ENCODE results near the gene EYA2. TPM values are rescaled to one million over a fixed set of nuclear protein-coding genes. Genes with fewer than 3 reads are reported as not detected.

The EYA2 gene
- total RNA-seq, 1 experiment from 2014 or later = not detected

DNA sequence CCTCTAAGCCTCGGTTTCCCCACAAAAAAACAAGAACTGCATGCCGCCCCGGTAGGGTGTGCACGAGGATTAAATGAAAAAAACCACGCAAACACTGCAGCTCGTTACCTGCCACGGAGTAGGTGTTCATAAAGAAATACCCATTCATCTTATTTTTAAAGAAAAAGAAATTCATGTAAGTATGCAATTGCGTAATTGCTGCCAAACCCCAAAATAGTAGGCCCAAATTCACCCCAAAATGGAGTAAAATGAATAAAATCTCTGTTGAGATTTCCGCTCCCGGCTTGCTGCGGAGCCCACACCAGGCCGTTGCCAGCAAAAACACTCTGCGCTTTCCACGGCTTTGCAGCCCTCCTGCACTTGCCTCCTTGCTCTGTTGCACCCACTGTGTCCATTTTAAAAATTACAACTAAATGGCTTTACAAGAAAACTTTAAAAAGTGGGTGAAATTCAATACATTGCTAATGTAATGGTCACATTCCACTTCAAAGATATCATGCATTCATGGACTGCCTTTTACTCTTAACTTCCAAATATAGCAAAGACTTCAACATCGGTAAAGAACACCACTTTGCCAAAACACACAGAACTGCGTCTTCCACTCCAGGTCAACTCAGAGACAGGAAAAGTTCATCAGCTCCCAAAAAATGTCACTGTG is 336.9 kb downstream of the EYA2 start:
- ChIA-PET CTCF (no interaction called here), POLR2A (ENCODE audit: low non-redundant PET) (no interaction called here)
- H3K4me3 ChIP-seq (ENCODE audit: low read depth, low read length, poor library complexity, severe bottlenecking) = no peak overlapping the region
- H3K9me3 ChIP-seq (ENCODE audit: low read depth, low read length, poor library complexity, severe bottlenecking) = no peaks in the 10 kb centered on the region
- no peak for DNase-seq (ENCODE audit: low spot score)
- H3K27ac ChIP-seq (ENCODE audit: low read depth, low read length, poor library complexity, severe bottlenecking) = no peak overlapping the region
- intact Hi-C loops (cut with micrococcal nuclease; ENCODE audit: unreplicated experiment) = no loop called here
- H3K4me1 ChIP-seq (ENCODE audit: insufficient read depth, low read length, poor library complexity, severe bottlenecking) = no peaks in the 10 kb centered on the region
- TF ChIP-seq EZH2 (IDR thresholded peaks at IDR 0.05; ENCODE audit: borderline replicate concordance, low read depth, low read length, poor library complexity, severe bottlenecking) = no peak
- TF ChIP-seq, protein P1, sequence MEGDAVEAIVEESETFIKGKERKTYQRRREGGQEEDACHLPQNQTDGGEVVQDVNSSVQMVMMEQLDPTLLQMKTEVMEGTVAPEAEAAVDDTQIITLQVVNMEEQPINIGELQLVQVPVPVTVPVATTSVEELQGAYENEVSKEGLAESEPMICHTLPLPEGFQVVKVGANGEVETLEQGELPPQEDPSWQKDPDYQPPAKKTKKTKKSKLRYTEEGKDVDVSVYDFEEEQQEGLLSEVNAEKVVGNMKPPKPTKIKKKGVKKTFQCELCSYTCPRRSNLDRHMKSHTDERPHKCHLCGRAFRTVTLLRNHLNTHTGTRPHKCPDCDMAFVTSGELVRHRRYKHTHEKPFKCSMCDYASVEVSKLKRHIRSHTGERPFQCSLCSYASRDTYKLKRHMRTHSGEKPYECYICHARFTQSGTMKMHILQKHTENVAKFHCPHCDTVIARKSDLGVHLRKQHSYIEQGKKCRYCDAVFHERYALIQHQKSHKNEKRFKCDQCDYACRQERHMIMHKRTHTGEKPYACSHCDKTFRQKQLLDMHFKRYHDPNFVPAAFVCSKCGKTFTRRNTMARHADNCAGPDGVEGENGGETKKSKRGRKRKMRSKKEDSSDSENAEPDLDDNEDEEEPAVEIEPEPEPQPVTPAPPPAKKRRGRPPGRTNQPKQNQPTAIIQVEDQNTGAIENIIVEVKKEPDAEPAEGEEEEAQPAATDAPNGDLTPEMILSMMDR (conservative IDR thresholded peaks at IDR 0.05; ENCODE audit: low read depth, low read length) = no peak
- no TSS peak for BruUV-seq (replicated peaks)
- peaks cover 38% of the 10 kb centered on the region for H3K36me3 ChIP-seq (ENCODE audit: insufficient read depth, low read length, poor library complexity, severe bottlenecking)
- no peaks in the 10 kb centered on the region for H3K27me3 ChIP-seq (replicated peaks; ENCODE audit: insufficient read depth, low read depth, low read length, poor library complexity)

DNA sequence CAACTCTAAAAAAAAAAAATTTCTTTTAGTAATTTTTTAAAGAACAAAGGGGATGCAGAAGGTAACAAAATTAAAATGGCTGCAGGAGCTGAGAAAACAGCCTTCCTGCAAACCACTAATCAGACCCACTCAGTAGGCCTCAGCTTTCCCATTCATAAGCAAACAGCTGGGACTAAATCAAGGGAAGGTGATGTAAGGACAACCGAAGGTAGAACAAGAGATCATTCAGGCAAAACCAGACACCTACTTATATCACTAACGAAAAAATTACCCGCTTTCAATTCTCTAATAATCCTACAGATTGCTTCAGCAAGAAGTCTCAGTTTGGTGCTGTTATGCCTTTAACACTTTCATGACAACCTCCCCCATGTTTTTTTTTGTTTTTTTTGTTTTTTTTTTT is 337.9 kb downstream of the EYA2 start:
- no peaks in the 10 kb centered on the region for H3K9me3 ChIP-seq (ENCODE audit: low read depth, low read length, poor library complexity, severe bottlenecking)
- H3K4me3 ChIP-seq (ENCODE audit: low read depth, low read length, poor library complexity, severe bottlenecking) = no peak overlapping the region
- ChIA-PET CTCF (no interaction called here), POLR2A (ENCODE audit: low non-redundant PET) (interaction anchor here (0.6 kb wide), 1 partner anchor 511 kb away, joined by 16 read pairs; no protein-coding TSS in a partner anchor)
- no peak for DNase-seq (ENCODE audit: low spot score)
- intact Hi-C loops (cut with micrococcal nuclease; ENCODE audit: unreplicated experiment) = no loop called here
- H3K27ac ChIP-seq (ENCODE audit: low read depth, low read length, poor library complexity, severe bottlenecking) = no peak overlapping the region
- H3K27me3 ChIP-seq (replicated peaks; ENCODE audit: insufficient read depth, low read depth, low read length, poor library complexity) = no peaks in the 10 kb centered on the region
- no TSS peak for BruUV-seq (replicated peaks)
- TF ChIP-seq, protein P1 (conservative IDR thresholded peaks at IDR 0.05; ENCODE audit: low read depth, low read length) = no peak
- no peak for TF ChIP-seq EZH2 (IDR thresholded peaks at IDR 0.05; ENCODE audit: borderline replicate concordance, low read depth, low read length, poor library complexity, severe bottlenecking)
- peaks cover 36% of the 10 kb centered on the region for H3K36me3 ChIP-seq (ENCODE audit: insufficient read depth, low read length, poor library complexity, severe bottlenecking)
- no peaks in the 10 kb centered on the region for H3K4me1 ChIP-seq (ENCODE audit: insufficient read depth, low read length, poor library complexity, severe bottlenecking)

GRCh38 chr20:47233333-47234188 is 338.9 kb downstream of the EYA2 start:
- no peak for DNase-seq (ENCODE audit: low spot score)
- POLR2A ChIA-PET (ENCODE audit: low non-redundant PET) = no interaction called here
- no TSS peak for BruUV-seq (replicated peaks)
- Histone ChIP-seq H3K4me3 (ENCODE audit: low read depth, low read length, poor library complexity, severe bottlenecking) (no peak overlapping the region), H3K9me3 (ENCODE audit: low read depth, low read length, poor library complexity, severe bottlenecking) (no peaks in the 10 kb centered on the region), H3K36me3 (ENCODE audit: insufficient read depth, low read length, poor library complexity, severe bottlenecking) (peaks cover 40% of the 10 kb centered on the region), H3K27ac (ENCODE audit: low read depth, low read length, poor library complexity, severe bottlenecking) (no peak overlapping the region), H3K4me1 (ENCODE audit: insufficient read depth, low read length, poor library complexity, severe bottlenecking) (no peaks in the 10 kb centered on the region), H3K27me3 (replicated peaks; ENCODE audit: insufficient read depth, low read depth, low read length, poor library complexity) (no peaks in the 10 kb centered on the region)
- intact Hi-C loops (cut with micrococcal nuclease; ENCODE audit: unreplicated experiment) = no loop called here
- TF ChIP-seq EZH2 (IDR thresholded peaks at IDR 0.05; ENCODE audit: borderline replicate concordance, low read depth, low read length, poor library complexity, severe bottlenecking) = no peak
- TF ChIP-seq, protein P1 (conservative IDR thresholded peaks at IDR 0.05; ENCODE audit: low read depth, low read length) = no peak
- CTCF ChIA-PET = no interaction called here

Data from A673 (cell line).